B cell (primary cell): Measurements from ENCODE around the gene FBXO5.

Source experiments
- EZH2 ChIP-seq: IDR thresholded peaks from 2 replicates; pipeline ENCODE4 v1.6.1; 2012; ENCODE audit warnings: borderline replicate concordance, low read depth, mild to moderate bottlenecking, moderate library complexity, low read length; ENCODE audit not compliant: insufficient read depth, poor library complexity, severe bottlenecking
- TF ChIP-seq, protein P1 (sequence below): fragments of 200-600 bp; IDR thresholded peaks from one replicate; pipeline ENCODE4 v1.8.0; 2022; ENCODE audit warnings: antibody characterized with exemption, mild to moderate bottlenecking

DNA sequence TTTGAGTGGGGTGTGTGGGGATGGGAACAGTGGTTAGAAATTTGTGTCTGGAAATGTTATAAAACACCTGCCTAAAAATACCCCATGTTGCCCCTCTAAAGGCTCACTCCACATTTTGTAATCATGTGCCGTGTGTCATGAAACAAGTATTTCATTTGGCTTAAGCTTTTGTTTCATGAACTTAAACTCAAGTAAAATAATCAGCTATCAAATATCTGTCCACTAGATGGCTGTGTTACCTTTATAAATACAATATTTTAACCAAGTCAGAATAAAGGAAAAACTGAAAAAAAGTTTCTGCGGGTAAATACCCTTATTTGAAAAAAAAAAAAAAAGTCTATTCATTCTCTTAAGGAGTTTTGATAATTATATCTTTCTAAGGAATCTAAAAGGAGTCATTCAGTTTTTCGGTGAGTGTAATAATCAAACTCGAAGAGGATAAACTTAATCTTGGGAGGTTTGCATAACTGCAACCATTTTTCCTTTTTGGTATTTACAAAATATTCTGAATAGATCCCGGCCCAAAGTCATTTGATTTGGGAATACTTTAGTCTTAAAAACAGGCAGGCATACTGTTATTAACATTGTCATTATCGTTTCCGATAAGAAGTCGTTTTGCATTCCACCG is 49.5 kb upstream of the FBXO5 start:
- TF ChIP-seq, protein P1, sequence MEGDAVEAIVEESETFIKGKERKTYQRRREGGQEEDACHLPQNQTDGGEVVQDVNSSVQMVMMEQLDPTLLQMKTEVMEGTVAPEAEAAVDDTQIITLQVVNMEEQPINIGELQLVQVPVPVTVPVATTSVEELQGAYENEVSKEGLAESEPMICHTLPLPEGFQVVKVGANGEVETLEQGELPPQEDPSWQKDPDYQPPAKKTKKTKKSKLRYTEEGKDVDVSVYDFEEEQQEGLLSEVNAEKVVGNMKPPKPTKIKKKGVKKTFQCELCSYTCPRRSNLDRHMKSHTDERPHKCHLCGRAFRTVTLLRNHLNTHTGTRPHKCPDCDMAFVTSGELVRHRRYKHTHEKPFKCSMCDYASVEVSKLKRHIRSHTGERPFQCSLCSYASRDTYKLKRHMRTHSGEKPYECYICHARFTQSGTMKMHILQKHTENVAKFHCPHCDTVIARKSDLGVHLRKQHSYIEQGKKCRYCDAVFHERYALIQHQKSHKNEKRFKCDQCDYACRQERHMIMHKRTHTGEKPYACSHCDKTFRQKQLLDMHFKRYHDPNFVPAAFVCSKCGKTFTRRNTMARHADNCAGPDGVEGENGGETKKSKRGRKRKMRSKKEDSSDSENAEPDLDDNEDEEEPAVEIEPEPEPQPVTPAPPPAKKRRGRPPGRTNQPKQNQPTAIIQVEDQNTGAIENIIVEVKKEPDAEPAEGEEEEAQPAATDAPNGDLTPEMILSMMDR: no peak
- no peak for TF ChIP-seq EZH2
